Activated T-cell treated with anti-CD3 and anti-CD28 coated beads for 1 hour (primary cell): ENCODE measurements around the gene HAUS5.

Experiments
- DNase-seq: peaks from one replicate; pipeline ENCODE4 v3.0.0-alpha.2; 2020; ENCODE audit warnings: low read depth

The HAUS5 gene

DNA sequence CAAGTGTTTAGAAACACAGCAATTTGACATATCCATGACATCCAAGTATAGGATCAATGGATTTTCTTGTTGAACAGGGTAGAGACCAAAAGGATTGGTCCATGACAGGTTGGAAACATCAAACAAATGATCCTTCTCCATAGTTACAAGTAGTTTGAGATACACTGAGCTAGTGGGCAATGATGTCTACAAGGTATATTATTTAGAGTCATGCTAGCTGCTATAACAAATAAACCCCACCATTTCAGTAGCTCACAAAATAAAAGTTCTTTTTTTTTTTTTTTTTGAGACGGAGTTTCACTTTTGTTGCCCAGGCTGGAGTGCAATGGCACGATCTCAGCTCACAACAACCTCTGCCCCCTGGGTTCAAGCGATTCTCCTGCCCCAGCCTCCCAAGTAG, 4.9 kb upstream of the HAUS5 start:
- no peak for DNase-seq

GRCh38 chr19:35608251-35608650, 4.3 kb upstream of the HAUS5 start:
- DNase-seq = no peak

GRCh38 chr19:35609851-35610353, 2.6 kb upstream of the HAUS5 start:
- DNase-seq = no peak

- no peak for DNase-seq
Measured at GRCh38 chr19:35612224-35612558, 344 bp upstream of the HAUS5 start.

GRCh38 chr19:35613574-35613973, 1.0 kb downstream of the HAUS5 start:
- DNase-seq = no peak

DNA sequence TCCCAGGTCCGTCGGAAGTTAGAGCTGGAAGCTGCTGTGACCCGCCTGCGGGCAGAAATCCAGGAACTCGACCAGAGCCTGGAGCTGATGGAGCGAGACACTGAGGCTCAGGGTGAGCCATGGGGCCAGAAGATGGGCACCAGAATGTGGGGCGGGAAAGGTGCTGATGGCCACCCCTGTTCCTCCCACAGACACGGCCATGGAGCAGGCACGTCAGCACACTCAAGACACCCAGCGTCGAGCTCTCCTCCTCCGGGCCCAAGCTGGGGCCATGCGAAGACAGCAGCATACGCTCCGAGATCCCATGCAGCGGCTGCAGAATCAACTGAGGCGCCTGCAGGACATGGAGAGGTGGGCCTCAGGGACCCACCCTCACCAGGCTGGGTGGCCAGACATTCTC, 2.5 kb downstream of the HAUS5 start:
- no peak for DNase-seq

- no peak for DNase-seq
Measured at GRCh38 chr19:35618857-35619256, 6.3 kb downstream of the HAUS5 start.

GRCh38 chr19:35619290-35619923, 6.9 kb downstream of the HAUS5 start:
- no peak for DNase-seq

DNA sequence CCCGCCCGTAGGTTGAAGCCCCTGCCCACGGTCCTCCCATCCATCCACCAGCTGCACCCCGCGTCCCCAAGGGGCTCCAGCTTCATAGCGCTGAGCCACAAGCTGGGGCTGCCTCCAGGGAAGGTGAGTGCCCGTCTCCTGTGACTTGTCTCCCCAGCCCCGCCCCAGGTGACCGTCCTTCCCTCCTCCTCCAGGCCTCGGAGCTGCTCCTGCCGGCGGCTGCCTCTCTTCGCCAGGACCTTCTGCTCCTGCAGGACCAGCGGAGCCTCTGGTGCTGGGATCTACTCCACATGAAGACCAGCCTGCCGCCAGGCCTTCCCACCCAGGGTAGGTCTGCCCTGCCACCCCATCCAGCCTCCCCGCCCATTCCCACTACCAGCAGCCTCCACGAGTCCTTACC, 7.5 kb downstream of the HAUS5 start:
- no peak for DNase-seq

GRCh38 chr19:35621708-35622107, 9.2 kb downstream of the HAUS5 start:
- DNase-seq = no peak

DNA sequence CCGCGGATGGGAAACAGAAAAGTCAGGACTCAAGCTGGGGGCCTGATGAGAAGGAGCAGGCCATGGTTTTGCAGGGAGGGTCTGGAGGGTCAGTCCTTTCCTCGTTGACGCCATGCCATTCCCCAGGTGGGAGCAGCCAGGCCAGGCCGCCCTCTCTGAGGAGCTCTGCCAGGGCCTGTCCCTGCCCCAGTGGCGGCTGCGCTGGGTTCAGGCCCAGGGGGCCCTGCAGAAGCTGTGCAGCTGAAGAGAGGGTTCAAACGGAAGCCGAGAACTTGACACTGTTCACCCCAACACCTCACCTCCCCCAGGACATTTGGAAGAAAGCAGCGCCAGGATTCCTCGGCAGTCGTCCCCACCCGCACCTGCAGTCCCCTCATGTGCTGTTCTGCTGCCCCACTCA, 10.2 kb downstream of the HAUS5 start:
- DNase-seq = no peak

GRCh38 chr19:35623327-35624010, 10.9 kb downstream of the HAUS5 start:
- DNase-seq = no peak

GRCh38 chr19:35628264-35628564, 15.7 kb downstream of the HAUS5 start:
- no peak for DNase-seq

DNA sequence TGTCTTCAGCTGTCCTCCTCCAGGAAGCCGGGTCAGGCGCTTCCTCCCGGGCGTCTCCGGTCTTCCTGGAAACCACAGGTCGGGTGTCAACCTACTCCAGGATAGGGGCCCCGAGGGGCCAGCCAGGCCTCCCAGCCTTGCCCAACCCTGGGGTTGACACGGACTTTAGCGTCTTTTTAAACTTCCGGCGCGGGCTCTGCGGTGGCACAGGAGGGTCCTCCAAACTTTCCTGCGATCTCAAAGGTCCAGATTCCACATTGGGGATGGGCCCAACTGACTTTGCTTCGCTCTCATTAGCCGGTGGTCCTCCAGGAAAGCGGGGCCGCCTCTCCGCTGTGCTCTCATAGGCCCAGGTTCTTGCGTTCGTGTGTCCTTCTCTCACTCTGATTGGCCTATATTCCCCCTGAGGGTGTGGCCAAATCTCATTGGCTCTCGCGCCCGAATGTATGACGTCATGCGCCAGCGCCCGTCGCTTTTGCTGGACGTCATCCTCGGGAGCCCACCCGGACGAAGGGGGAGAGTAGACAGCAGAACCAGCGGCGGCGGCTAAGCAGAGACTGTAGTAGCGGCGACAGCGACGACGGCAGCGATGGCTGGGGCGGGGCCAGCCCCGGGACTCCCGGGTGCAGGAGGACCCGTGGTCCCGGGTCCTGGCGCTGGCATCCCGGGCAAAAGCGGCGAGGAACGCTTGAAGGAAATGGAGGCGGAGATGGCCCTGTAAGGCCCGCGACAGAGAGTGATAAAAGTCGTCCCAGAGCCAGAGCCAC, 16.2 kb downstream of the HAUS5 start, which contains the start of gene RBM42:
TSS of gene RBM42 (plus strand) at position 472 of the 767 bp plus-strand sequence. CDS start at position 590, 118 bp downstream.
- peak; percentile 91 for DNase-seq

DNA sequence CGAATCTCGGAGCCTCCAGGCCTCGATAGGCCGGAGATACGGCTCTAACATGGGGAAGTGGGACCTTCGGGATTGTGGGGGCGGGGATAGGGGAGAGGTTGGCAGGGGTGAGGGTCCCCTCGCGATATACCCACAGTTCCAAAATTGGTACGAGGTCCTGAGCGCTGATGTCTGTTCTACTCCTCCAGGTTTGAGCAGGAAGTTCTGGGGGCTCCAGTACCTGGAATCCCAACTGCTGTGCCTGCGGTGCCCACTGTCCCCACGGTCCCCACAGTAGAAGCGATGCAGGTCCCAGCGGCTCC, 16.7 kb downstream of the HAUS5 start:
- DNase-seq = no peak

DNA sequence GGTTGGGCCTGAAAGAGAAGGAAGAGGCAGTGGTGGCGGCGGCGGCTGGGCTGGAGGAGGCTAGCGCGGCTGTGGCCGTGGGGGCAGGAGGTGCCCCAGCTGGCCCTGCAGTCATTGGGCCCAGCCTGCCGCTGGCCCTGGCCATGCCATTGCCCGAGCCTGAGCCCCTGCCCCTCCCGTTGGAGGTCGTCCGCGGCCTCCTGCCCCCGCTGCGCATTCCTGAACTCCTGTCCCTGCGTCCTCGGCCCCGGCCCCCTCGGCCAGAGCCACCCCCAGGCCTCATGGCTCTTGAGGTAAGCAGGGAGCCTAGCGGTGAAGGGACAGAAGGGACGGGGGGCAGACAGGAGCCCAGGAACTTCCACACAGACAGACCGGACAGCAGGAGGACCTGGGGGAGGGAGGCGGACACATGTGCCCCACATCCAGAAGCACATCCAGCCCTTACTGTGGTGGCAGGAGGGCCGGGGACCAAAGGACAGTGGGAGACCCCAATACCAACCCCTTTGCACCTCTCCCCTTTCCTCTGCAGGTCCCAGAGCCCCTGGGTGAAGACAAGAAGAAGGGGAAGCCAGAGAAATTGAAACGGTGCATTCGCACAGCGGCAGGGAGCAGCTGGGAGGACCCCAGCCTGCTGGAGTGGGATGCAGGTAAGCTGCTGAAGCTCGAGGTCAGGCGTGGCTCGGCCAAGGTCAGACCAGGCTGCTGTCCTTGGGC, 21.3 kb downstream of the HAUS5 start:
- no peak for DNase-seq

DNA sequence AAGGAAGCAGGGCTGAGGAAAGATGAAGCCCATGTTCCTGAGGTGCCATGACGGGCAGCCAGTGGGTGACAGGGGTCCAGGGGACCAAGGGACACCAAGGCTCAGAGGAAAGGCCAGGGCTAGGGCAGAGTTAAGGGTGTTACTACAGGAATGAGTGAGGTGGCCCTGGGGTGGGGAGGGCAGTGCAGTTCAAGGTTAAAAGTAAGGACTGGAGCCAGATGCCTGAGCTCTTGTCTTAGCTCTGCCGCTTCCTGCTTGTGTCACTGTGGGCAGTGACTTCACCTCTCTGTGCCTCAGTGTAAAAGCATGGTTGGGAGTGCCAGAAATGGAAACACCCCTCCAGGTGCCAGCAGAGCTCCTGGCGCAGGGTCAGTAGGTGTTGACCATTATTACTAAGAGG, 24.1 kb downstream of the HAUS5 start:
- no peak for DNase-seq

DNA sequence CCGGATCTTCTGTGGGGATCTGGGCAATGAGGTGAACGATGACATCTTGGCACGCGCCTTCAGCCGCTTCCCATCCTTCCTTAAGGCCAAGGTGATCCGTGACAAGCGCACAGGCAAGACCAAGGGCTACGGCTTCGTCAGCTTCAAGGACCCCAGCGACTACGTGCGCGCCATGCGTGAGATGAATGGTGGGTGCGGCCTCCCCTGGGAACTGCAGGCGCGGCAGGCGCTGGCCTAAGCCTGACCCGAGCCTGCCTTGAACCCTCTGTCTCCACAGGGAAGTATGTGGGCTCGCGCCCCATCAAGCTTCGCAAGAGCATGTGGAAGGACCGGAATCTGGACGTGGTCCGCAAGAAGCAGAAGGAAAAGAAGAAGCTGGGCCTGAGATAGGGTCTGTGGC, 24.6 kb downstream of the HAUS5 start:
- no peak for DNase-seq

- no peak for DNase-seq
Measured at GRCh38 chr19:35639321-35639639, 26.7 kb downstream of the HAUS5 start.

- no peak for DNase-seq
Measured at GRCh38 chr19:35639863-35640262, 27.3 kb downstream of the HAUS5 start.

GRCh38 chr19:35641515-35642151, 29.1 kb downstream of the HAUS5 start, which contains the start of gene ETV2:
Gene ETV2 (plus strand): TSS chr19:35641745. CDS start chr19:35642461, 716 bp downstream.
- no peak for DNase-seq

- DNase-seq = no peak
Measured at GRCh38 chr19:35642312-35642711, 29.8 kb downstream of the HAUS5 start.
